ENCODE results near the gene TENM3. TPM values are rescaled to one million over a fixed set of nuclear protein-coding genes. Genes with fewer than 3 reads are reported as not detected.
"Not testable (repeated sequence)": the region's sequence is repeated elsewhere in the genome, so short reads cannot be mapped to it uniquely, and the experiment has no call there.

Gene TENM3
- total RNA-seq, 2 experiments from 2014 or later, result not detected

GRCh38 chr4:182808673-182809416 is 565.6 kb downstream of the TENM3 start:
- Mint-ChIP-seq H3K4me1 (ENCODE audit: low read depth) (peaks cover 18% of the 10 kb centered on the region), H3K9me3 (peaks cover 13% of the 10 kb centered on the region), H3K27me3 (peaks cover 14% of the 10 kb centered on the region), H3K4me3 (no peak overlapping the region), H3K27ac (peak overlapping the region; percentile 66), H3K36me3 (ENCODE audit: low read depth) (no peaks in the 10 kb centered on the region)
- ATAC-seq (peak; percentile 82), DNase-seq (peak; percentile 64)
- intact Hi-C loops (cut with micrococcal nuclease), result loop anchor here (10.0 kb wide), 1 partner anchor 334 kb away; no protein-coding TSS in a partner anchor
- TF ChIP-seq CTCF (IDR thresholded peaks at IDR 0.05), result no peak
- CTCF ChIA-PET, result no interaction called here
- POLR2A ChIA-PET, result no interaction called here

- POLR2A ChIA-PET, result no interaction called here
- Mint-ChIP-seq H3K4me3 (no peak overlapping the region), H3K36me3 (ENCODE audit: low read depth) (no peaks in the 10 kb centered on the region), H3K27me3 (peaks cover 14% of the 10 kb centered on the region), H3K9me3 (peaks cover 13% of the 10 kb centered on the region), H3K27ac (peak overlapping the region; percentile 66), H3K4me1 (ENCODE audit: low read depth) (peaks cover 18% of the 10 kb centered on the region)
- peak; percentile 24 for DNase-seq
- CTCF ChIA-PET, result no interaction called here
- intact Hi-C loops (cut with micrococcal nuclease), result loop anchor here (10.0 kb wide), 1 partner anchor 335 kb away; no protein-coding TSS in a partner anchor
- no peak for TF ChIP-seq CTCF (IDR thresholded peaks at IDR 0.05)
- ATAC-seq, result no peak
Observed at GRCh38 chr4:182809417-182810102, 566.4 kb downstream of the TENM3 start.

GRCh38 chr4:182810103-182810615 is 567.0 kb downstream of the TENM3 start:
- peaks cover 18% of the 10 kb centered on the region for H3K4me1 Mint-ChIP-seq (ENCODE audit: low read depth)
- H3K9me3 Mint-ChIP-seq, result peaks cover 13% of the 10 kb centered on the region
- intact Hi-C loops (cut with micrococcal nuclease), result no loop called here
- CTCF ChIA-PET, result no interaction called here
- no peaks in the 10 kb centered on the region for H3K36me3 Mint-ChIP-seq (ENCODE audit: low read depth)
- TF ChIP-seq CTCF (IDR thresholded peaks at IDR 0.05), result no peak
- ATAC-seq (no peak), DNase-seq (no peak)
- peaks cover 14% of the 10 kb centered on the region for H3K27me3 Mint-ChIP-seq
- no peak overlapping the region for H3K27ac Mint-ChIP-seq
- POLR2A ChIA-PET, result no interaction called here
- H3K4me3 Mint-ChIP-seq, result no peak overlapping the region

- Mint-ChIP-seq H3K9me3 (peaks cover 13% of the 10 kb centered on the region), H3K27ac (no peak overlapping the region), H3K4me1 (ENCODE audit: low read depth) (peaks cover 13% of the 10 kb centered on the region), H3K4me3 (no peak overlapping the region), H3K27me3 (peaks cover 3% of the 10 kb centered on the region), H3K36me3 (ENCODE audit: low read depth) (no peaks in the 10 kb centered on the region)
- POLR2A ChIA-PET, result no interaction called here
- CTCF ChIA-PET, result no interaction called here
- TF ChIP-seq CTCF (IDR thresholded peaks at IDR 0.05), result no peak
- intact Hi-C loops (cut with micrococcal nuclease), result no loop called here
- ATAC-seq (no peak), DNase-seq (no peak)
Observed at GRCh38 chr4:182812916-182813315, 569.7 kb downstream of the TENM3 start.

GRCh38 chr4:182814065-182814464 is 570.9 kb downstream of the TENM3 start:
- H3K9me3 Mint-ChIP-seq, result peaks cover 13% of the 10 kb centered on the region

More at GRCh38 chr4:182814065-182814464, 570.9 kb downstream of the TENM3 start:
- H3K27me3 Mint-ChIP-seq; CTCF ChIA-PET; intact Hi-C loops (cut with micrococcal nuclease); H3K36me3 Mint-ChIP-seq (ENCODE audit: low read depth); H3K27ac Mint-ChIP-seq; DNase-seq; H3K4me1 Mint-ChIP-seq (ENCODE audit: low read depth); POLR2A ChIA-PET; H3K4me3 Mint-ChIP-seq; ATAC-seq: not testable (repeated sequence)

All from activated CD8-positive, alpha-beta T cell treated with anti-CD3 and anti-CD28 coated beads for 36 hours (primary cell).